OCI-M2 (cell line): Measurements from ENCODE around the gene NUDT8.

Source experiments
- DNase-seq: peaks from one replicate; lab custom pipeline; 2025; ENCODE audit not compliant: unreplicated experiment; lab: John Stamatoyannopoulos, UW

Gene NUDT8, protein sequence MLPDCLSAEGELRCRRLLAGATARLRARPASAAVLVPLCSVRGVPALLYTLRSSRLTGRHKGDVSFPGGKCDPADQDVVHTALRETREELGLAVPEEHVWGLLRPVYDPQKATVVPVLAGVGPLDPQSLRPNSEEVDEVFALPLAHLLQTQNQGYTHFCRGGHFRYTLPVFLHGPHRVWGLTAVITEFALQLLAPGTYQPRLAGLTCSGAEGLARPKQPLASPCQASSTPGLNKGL

DNA sequence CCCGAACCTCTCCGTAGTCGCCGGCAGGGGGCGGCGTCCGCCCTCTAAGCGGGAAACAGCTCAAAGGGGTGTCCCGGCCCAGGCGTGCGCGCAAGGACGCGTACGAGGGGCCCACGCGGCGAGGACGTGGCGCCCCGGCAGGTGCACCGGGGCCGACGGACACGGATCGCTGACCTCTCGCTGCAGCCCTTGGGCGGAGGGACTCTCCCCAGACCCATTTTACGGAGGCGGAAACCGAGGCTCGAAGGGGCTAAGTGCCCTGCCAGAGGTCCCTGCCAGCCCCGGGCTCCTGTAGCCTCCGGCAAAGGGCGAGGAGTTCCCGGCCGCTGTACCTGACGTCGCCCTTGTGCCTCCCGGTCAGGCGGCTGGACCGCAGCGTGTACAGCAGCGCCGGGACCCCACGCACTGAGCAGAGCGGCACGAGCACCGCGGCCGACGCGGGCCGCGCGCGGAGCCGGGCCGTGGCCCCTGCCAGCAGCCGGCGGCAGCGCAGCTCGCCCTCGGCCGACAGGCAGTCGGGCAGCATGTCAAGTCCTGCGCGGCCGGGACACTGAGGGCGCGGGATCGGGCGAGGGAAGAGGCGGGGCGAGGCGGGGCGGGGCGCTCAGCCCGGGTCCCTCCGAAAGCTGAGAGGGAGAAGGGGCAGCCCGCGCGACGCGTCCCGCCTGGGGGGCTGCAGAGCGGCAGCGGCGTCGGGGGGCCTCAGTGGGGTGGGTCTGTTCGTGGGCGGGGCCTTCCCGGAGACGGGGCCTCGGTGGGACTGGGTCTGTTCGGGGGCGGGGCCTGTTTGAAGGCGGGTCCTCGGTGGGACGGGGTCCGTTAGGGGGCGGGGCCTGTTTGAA is at the start of gene NUDT8:
TSS of gene NUDT8 (minus strand) at position 552 of the 842 bp plus-strand sequence. CDS start at position 526, 26 bp downstream.
- DNase-seq, result no peak

DNA sequence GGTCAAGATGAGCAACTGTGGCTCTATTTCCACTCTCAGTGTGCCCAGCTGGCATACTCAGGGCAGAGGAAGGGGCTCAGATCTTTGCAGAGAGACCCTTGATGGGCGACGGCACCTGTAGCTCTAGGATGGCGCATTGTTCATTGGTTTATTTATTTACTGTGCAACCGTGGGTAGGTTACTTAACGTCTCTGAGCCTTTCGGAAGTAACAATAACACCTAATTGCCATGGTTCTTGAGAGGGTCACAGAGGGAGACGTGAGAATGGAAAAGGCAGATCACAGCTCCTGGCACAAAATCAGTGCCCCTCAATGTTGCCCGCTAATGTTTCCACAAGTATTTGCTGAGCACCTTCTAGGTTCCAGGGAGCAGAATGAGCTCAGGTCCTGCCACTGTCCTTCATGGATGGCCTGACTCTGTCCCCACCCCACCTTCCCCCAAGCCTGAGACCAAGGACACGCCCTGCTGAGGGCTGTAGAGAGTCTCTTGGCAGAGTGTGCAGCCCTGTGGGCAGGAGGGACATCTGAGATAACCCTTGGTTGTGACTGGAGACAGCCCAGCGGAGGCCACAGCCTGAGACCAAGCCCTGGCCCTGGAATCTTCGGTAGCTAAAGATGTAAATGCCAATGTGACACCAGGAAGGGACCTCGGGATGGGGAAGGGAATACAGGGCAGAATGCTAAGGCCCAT is 45.5 kb upstream of the NUDT8 start:
- DNase-seq, result no peak

DNA sequence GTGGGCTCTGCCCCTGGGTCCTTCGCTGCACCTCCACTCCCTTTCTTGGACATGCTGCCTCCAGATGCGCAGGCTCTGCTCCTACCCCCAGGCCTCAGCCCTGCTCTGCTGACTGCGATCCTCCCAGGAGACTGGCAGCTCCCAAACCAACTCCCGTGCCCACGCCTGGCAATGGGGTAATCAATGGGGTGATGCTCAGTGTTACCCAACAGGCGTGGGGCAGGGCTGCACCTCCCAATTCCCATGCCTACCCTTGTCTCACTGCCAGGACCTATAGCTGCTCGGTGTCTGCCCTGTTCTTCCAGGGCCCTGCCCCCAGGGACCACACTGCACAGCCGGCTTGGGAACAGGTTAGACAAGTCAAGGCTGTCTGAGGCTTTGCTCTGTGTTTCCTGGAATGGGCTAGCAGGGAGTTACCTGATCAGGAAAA is 44.7 kb upstream of the NUDT8 start, which contains the start of gene ALDH3B2:
TSS of gene ALDH3B2 (minus strand) at position 182 of the 430 bp plus-strand sequence. CDS start 7,688 bp downstream, outside the sequence.
- no peak for DNase-seq

DNA sequence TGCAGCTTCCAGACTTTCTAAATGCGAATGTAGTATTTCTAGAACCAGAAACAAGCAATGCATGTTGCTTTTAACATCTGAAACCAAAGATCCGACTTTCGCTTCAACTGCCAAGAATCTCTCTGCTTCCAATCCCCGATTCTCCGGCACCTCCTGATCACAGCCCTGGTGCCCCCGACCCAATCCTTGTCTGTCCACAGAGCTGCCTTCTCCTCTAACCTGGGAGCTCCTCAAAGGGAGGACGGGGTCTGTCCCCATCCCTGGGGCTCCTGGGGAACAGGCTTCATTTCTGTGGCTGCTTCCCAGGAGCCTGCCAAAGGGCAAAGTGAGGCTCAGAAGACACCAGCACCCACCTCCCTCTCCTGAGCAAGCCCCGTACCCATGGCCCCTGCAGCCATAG is 44.2 kb upstream of the NUDT8 start:
- DNase-seq, result no peak

DNA sequence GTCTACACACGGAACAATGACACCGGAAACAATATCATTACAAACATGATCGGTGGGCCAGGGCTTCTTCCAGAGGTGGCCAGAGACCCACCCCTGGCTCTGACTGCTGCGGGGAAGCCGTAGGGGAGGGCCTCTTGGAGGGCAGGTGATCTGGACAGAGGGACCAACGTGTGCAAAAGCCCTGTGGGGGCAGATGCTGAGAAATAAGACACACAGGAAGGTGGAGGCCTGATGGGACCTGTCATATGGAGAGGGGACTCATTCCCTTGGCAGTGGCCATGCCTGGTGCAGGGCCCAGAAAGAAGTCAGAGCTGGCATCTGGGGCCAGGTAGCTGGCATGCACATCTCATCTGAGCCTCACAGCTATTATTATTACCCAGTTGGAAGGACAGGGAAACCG is 43.6 kb upstream of the NUDT8 start:
- no peak for DNase-seq

DNA sequence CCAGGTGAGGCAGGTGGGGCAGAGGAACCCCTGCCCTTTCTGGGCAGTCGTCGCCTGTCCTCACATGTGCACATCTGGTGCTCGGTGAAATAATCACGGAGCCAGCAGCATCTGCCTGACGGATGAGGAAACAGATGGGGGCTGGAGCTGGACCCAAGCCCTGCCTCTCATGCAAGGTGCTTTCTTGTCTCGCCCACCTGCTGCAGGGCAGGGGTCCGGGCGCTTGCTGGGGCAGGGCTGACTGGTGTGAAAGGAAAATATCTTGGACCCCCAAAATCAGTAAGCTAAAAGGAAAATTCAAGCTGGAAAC is 41.4 kb upstream of the NUDT8 start:
- no peak for DNase-seq

DNA sequence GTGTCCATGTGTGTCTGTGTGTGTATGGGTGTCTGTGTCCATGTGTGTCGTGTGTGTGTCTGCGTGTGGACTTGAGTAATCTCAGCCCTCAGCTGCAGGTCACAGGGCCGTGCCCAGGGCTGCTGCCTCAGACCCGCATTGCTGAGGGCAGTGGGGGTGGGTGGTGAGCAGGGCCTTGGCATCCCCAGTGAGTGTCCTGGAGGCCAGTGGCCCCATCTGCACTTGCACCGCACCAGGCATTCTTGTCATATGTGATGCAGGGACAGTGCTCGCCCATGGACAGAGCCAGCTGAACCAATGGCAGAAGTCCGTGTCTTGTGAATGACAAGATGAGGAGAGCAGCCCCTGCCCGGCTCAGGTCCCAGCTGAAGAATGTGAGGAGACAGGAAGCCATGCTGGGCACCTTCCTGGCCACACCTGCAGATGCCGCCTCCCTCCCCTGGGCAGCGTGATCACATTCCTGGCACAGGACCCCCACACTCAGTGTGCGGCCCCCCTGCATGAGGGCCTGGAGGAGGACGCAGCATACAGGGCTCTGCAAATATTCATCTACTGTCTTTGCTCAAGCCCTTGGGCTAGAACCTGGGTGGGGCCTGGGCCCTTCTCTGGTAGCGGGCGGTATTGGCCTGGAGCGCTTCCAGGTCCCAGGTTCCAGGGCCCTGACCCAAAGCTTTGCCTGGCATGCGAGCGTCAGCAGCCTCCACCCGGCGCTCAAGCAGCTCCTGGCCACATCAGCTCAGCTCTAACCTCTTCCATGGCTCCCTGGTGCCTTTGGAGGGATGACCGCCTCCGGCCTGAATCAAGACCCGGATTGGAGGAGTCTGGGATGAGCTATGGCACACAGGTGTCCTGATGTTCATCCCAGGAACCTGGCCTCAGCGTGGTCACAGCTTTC is 40.8 kb upstream of the NUDT8 start:
- DNase-seq, result no peak

DNA sequence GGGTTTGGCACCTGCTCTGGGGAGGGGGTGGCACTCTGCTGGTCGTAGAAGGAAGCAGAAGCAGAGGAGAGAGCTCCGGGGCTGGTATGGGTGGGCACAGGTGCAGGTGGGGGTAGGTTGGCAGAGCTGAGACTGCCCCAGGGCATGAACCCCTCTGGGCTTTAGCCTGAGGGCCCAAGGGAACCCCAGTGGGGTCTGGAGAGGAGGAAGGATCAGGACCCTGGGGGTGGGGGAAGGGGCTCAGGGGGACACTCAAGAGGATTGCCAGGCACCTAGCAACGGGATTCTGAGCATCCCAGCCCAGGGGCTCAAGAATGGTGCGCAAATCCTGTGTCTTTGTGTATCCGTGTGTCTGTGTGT is 38.4 kb upstream of the NUDT8 start:
- no peak for DNase-seq

DNA sequence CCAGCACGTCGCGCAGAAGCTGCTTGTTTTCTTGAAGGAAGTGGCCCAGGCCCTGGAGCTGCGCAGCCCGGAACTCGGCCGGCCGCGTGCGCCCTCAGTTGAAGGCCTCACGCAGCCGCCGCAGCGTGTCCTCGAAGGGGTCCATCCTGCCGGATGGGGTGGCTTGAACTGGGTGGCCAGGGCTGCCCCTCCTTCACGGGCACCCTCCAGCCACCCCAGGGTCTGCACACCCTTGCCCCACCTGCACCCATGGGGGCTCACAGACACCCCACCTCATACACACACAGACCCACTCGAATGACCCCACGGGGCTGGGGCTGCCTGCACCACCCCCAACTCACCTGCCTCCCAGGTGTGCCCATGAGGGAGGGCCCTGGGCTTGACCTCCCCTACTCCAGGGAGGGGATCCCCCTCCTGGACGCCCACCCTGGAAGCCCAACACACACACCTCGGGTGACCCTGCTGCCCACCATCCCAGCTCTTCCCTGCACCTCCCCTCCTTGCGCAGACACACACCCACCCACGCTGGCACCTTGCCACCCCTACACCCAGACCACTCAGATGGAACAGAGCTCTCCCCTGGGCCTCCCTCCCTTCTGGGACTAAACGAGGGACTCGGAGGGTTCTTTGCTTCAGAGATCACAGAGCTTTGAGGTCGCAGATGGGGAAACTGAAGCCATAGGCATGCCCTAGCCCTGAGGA is 37.9 kb upstream of the NUDT8 start:
- DNase-seq, result no peak

DNA sequence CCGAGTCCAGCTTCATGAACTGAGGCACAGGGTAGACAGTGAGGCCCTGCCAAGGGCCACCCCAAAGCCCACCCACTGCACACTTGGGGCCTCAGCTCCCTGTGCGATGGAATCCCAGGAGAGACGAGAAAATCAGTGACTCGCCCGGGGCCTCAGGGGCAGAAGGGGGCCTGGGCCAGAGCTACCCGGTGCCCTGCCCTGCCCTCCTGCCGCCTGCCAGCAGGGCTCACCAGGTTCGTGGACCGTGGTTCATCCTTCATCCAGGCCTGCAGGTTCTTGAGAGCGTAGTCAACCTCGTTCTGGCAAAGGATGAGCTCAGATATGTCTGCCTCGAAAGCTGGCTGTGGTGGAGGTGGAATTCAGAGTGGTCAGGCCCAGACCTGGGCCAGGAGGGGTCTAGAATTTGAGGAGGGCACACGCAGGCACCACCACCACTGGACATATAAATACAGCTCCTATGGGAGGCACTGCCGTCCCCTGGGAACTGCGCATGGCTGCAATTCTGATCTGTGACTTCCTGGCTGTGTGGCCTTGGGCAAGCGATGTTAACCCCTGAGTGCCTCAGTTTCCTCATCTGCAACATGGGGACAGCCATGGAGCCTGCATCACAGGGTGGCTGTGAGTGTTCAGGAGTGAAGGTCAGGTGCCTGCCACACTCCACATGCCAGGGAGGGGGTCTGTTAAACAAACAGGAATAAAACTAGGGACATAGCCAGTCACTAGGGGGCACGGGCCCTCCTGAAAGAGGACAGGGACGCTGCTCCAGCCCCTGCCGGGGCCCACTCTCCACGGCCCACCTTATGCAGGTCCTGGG is 37.1 kb upstream of the NUDT8 start:
- DNase-seq, result no peak

DNA sequence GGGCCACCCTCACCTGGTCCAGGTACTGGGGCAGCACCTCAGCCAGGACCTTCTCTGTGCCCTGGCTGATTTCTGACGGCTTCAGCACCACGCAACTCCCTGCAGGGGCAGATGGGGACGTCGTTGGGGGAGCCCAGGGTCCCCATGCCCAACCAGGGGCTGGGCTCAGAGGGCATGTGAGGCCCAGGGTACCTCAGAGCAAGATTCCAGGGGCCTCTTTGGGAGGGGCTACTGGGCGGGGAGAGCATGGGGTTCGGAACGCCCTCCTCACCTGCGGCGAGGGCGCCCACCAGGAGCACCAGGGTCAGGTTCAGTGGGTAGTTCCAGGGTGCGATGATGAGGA is 36.5 kb upstream of the NUDT8 start:
- DNase-seq, result no peak

DNA sequence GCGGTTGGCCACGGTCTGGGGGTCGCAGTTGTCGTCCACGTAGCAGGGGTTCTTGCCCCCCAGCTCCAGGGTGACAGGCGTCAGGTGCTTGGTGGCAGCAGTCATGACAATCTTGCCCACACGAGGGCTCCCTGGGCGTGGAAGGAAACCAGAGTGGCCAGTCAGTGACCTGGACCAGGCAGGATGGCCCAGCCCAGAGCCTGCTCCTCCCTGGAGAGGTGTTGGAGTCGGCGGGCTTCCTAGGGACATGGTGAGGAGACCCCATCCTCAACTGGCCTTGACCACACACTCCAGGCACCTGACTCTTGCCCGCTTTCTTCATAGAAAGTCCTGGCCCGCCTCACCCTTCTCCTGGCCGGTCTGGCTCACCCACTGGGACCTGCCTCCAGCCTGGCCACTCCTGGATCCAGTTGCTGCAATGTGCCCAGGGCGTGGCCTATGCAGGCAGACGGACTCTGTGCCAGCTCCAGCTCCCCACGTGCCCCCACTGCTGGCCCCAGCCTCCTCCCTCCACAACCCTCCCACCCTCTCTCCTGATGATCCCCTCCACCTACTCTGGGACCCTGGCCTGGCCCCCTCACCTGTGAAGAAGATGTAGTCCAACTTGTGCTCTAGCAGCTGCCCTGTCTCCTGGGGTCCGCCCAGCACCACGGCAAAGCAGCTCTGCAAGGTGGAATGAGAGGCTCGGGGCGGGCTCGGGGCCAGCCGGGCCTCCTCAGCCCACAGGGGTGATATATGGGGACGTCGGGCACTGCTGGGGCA is 36.0 kb upstream of the NUDT8 start:
- DNase-seq, result no peak

DNA sequence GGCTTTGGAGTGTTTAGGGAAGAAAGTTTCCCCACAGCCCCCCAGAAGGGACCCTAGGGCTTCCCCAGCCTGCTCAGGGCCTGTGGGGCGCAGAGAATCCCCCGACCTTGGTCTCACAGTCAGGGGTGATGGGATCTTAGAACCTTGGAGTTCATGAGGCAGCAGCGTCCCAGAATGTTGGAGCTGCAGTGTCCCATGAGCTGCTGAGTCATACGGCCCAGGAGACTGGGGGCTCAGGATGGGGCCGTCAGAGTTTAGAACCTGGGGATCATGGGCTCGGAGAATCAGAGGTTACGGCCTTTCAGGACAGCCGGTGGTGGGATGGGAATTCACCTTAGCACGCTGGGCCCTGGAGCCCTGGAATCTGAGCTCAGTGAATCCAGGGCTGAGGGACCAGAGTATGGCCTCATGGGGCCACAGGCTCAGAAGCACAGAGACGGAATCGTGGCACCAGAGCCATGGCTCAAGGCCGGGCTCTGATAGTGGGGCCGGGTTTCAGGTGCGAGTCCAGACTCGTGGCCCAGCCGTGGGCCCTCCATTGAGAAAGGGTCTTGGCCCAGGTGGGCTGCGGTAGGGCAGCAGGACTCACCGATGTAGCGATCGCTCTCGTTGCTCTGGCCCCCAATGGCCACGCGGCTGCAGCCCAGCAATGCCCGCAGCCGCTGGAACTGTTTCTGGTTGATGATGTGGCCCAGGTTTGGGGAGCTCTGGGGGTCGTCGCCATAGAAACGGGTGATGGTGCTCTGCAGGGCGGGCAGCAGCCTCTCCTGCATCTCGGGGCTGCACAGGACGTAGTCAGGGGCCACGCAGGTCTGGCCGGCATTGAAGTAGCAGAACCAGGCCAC is 35.2 kb upstream of the NUDT8 start:
- DNase-seq, result no peak

DNA sequence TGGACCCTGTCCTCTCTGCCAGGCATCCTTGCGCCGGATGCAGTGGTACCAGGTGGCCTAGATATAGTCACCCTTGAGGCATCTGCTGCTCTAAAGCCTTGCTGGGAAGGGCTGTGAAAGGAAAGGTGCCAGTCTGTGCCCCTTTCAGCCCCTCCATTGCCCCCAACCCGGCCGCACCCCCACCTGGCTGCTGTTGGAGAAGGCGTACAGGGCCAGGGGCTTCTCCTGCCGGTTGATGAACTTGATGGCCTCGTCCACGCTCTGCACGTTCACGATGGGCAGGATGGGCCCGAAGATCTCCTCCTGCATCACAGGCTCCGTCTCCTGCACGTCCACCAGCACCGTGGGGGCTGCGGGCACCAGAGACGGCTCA is 34.5 kb upstream of the NUDT8 start:
- no peak for DNase-seq

DNA sequence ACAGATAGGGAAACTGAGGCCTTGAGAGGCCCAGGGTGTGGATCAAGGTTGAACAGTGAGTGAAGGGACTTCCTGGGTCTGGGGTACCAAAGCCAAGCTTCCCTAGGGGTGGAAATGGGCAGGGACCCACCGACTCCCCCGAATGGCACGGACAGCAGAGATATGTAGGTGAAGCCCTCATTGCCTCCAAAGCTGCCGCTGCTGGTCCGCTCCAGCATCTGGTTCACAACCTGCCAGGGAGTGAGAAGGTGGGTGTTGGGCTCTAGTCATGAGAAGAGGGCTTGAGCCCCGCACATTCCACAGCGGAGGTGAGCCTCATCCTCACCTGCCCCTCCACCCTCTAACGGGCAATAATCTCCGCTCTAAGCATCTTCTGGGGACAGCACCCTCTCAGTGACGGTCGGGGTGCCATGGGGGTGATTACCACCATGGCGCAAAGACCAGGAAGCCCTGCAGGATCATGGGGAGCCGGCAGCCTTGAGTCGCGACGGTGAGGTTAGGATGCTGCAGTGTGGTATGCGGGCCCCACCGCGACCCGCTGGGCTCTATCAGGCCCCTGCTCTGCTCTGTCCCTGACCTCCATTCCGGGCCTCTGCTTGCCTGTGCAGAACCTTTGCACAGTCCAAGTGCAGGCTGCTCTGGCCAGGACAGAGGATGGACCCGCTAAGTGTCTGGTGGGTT is 33.9 kb upstream of the NUDT8 start:
- DNase-seq, result no peak

DNA sequence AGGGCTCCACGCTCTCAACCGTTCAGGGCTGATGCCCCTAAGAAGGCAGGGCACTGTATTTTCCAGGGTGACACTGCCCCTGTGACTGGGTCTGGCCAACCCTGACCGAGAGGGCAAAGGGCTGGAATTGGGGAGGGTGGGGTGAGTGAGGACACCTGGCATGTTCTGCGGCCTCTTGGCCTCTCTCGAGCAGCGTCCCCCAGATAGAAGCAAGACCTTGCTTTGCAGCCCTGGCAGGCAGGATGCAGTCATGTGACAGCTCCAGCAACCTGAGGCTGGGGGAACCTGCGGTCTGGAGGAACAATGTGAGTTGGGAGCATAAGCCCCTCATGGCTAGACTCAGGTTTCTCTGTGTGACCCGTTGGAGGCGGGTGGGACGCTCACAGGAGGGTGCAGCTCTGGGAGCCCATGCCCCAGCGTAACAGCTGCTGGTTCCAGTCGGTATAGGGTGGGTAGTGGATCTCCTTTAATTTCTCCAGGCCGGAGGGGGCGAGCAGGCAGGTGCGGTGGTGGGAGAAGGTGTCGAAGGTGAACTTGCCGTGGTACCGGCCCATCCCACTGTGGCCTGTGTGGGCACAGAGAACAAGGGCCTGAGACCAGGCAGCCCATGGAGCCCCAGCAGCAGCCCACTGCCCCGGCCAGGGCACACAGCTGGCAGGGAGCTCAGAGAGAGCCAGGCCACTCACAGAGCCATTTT is 33.2 kb upstream of the NUDT8 start:
- DNase-seq, result no peak
